Uterus (tissue), 2 donors: ENCODE measurements around the gene LASP1.

Experiments
- POLR2A ChIP-seq, 2 donors: fragments of 450-650 bp; IDR thresholded peaks; one replicate each; pipeline ENCODE4 v1.6.1; 2016; ENCODE audit warnings: antibody characterized with exemption in 2 of 2, mild to moderate bottlenecking in 1 of 2, moderate library complexity in 1 of 2
- TF ChIP-seq, protein P1 (sequence below), 4 experiments: fragments of 200-600 bp in 2 of 4; fragments of 450-650 bp in 2 of 4; sonication (generic) in 2 of 4; IDR thresholded peaks; one replicate each; pipeline ENCODE4 v1.5.1; 2016 to 2019; ENCODE audit warnings: antibody characterized with exemption in 4 of 4, mild to moderate bottlenecking in 2 of 4, moderate library complexity in 1 of 4

DNA sequence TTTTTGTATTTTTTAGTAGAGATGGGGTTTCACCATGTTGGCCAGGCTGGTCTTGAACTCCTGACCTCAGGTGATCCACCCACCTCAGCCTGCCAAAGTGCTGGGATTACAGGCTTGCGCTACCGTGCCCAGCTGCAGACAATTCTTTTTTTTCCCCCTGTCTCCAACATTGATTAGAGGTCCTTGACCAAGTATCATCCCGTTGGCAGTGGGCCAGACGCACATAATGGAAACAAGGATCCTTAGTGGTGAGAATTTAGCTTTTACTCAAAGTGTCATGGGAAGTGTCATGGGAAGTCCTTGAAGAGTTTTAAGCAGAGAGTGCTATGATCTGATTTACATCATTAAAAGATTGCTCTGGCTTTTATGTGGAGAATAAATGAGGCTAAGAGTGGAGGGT lies 99.4 kb downstream of the LASP1 start:
- TF ChIP-seq, protein P1, sequence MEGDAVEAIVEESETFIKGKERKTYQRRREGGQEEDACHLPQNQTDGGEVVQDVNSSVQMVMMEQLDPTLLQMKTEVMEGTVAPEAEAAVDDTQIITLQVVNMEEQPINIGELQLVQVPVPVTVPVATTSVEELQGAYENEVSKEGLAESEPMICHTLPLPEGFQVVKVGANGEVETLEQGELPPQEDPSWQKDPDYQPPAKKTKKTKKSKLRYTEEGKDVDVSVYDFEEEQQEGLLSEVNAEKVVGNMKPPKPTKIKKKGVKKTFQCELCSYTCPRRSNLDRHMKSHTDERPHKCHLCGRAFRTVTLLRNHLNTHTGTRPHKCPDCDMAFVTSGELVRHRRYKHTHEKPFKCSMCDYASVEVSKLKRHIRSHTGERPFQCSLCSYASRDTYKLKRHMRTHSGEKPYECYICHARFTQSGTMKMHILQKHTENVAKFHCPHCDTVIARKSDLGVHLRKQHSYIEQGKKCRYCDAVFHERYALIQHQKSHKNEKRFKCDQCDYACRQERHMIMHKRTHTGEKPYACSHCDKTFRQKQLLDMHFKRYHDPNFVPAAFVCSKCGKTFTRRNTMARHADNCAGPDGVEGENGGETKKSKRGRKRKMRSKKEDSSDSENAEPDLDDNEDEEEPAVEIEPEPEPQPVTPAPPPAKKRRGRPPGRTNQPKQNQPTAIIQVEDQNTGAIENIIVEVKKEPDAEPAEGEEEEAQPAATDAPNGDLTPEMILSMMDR (IDR thresholded peaks at IDR 0.05): no peak
- no peak for TF ChIP-seq POLR2A (IDR thresholded peaks at IDR 0.05)
